Tibial artery (tissue), 4 donors: ENCODE results near the gene FRAS1.

Experiments used
- DNase-seq, 2 donors: peaks; one replicate each; pipeline ENCODE4 v3.0.0-alpha.2; 2019
- H3K27ac ChIP-seq, 2 donors: fragments of 200-600 bp; sonication (generic) in 1 of 2; 1 replicate in 1 of 2; 2 replicates in 1 of 2; pipeline ENCODE4 v1.5.1; 2018 to 2019; ENCODE audit warnings: mild to moderate bottlenecking in 1 of 2
- H3K27me3 ChIP-seq, 2 donors: fragments of 200-600 bp; sonication (generic) in 1 of 2; one replicate each; pipeline versions ENCODE4 v1.5.1 to v1.6.0; 2016 to 2019
- H3K36me3 ChIP-seq, 3 donors: fragments of 200-600 bp; sonication (generic) in 2 of 3; one replicate each; pipeline ENCODE4 v1.5.1; 2016 to 2019; ENCODE audit warnings: mild to moderate bottlenecking in 2 of 3
- H3K4me1 ChIP-seq, 4 donors: fragments of 200-600 bp; sonication (generic) in 2 of 4; 1 replicate in 3 of 4; 2 replicates in 1 of 4; pipeline ENCODE4 v1.5.1; 2016 to 2019
- H3K4me3 ChIP-seq, 2 donors: fragments of 200-600 bp; sonication (generic) in 1 of 2; 1 replicate in 1 of 2; 2 replicates in 1 of 2; pipeline ENCODE4 v1.5.1; 2018 to 2019; ENCODE audit warnings: mild to moderate bottlenecking in 2 of 2
- H3K9me3 ChIP-seq, 3 donors: fragments of 200-600 bp; sonication (generic) in 1 of 3; one replicate each; pipeline ENCODE4 v1.5.1; 2016 to 2019
- CTCF ChIP-seq, 2 experiments: fragments of 200-600 bp in 1 of 2; fragments of 450-650 bp in 1 of 2; IDR thresholded peaks; one replicate each; pipeline ENCODE4 v1.5.1; 2017 to 2019; ENCODE audit warnings: antibody characterized with exemption in 2 of 2, mild to moderate bottlenecking in 1 of 2, moderate library complexity in 1 of 2
- intact Hi-C: fragments of 100-400 bp; cut with DNase I; formaldehyde crosslinking; loops from one replicate; pipeline ENCODE4 v1.15.0; 2023; ENCODE audit warnings: low total_unique reads

The FRAS1 gene

GRCh38 chr4:78154972-78155590 lies 98.0 kb downstream of the FRAS1 start:
- no peak for TF ChIP-seq CTCF (IDR thresholded peaks at IDR 0.05)
- DNase-seq: no peak
- Histone ChIP-seq H3K4me1 (no peaks in the 10 kb centered on the region), H3K27me3 (no peaks in the 10 kb centered on the region), H3K36me3 (no peaks in the 10 kb centered on the region), H3K4me3 (no peak overlapping the region), H3K9me3 (no peaks in the 10 kb centered on the region), H3K27ac (no peak overlapping the region)
- intact Hi-C loops: no loop called here

- no peak for DNase-seq
- Histone ChIP-seq H3K36me3 (no peaks in the 10 kb centered on the region), H3K27ac (no peak overlapping the region), H3K4me1 (no peaks in the 10 kb centered on the region), H3K4me3 (no peak overlapping the region), H3K27me3 (no peaks in the 10 kb centered on the region), H3K9me3 (no peaks in the 10 kb centered on the region)
- no peak for TF ChIP-seq CTCF (IDR thresholded peaks at IDR 0.05)
- intact Hi-C loops: no loop called here
These were observed 98.5 kb downstream of the FRAS1 start for GRCh38 chr4:78155616-78156105.

GRCh38 chr4:78156520-78156919 lies 99.4 kb downstream of the FRAS1 start:
- intact Hi-C loops: no loop called here
- no peak overlapping the region for H3K27ac ChIP-seq

DNA sequence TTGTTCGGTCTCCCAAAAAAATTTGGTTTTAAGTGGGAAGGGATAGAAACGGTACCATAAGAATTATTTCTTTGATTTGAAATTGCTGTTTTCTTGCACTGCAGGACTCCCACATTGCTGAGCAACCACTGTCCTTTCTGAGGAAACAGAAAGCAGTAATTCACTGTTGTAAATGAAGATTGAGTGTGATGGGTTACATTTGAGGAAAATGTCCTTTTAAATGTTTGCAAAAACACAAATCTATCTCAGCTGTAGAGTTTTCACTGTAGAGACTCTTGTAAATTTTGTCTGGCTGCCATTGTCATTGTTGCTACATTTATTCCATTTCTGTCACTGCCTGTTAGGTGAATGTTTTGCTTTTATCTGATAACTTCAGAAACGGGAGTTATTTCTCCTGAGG lies 105.2 kb downstream of the FRAS1 start:
- no peaks in the 10 kb centered on the region for H3K27me3 ChIP-seq
- DNase-seq: no peak
- H3K4me1 ChIP-seq: no peaks in the 10 kb centered on the region
- H3K36me3 ChIP-seq: no peaks in the 10 kb centered on the region
- H3K4me3 ChIP-seq: no peak overlapping the region
- intact Hi-C loops: no loop called here
- TF ChIP-seq CTCF (IDR thresholded peaks at IDR 0.05): no peak
- H3K9me3 ChIP-seq: no peaks in the 10 kb centered on the region
- H3K27ac ChIP-seq: no peak overlapping the region

More at GRCh38 chr4:78156520-78156919, 99.4 kb downstream of the FRAS1 start:
- TF ChIP-seq CTCF (IDR thresholded peaks at IDR 0.05): no peak
- no peak for DNase-seq
- Histone ChIP-seq H3K36me3 (no peaks in the 10 kb centered on the region), H3K27me3 (no peaks in the 10 kb centered on the region), H3K4me3 (no peak overlapping the region), H3K9me3 (no peaks in the 10 kb centered on the region), H3K4me1 (no peaks in the 10 kb centered on the region)

GRCh38 chr4:78162821-78163220 lies 105.7 kb downstream of the FRAS1 start:
- no peak for TF ChIP-seq CTCF (IDR thresholded peaks at IDR 0.05)
- H3K27ac ChIP-seq: no peak overlapping the region
- no peaks in the 10 kb centered on the region for H3K4me1 ChIP-seq
- no peaks in the 10 kb centered on the region for H3K36me3 ChIP-seq
- no peak for DNase-seq
- H3K9me3 ChIP-seq: no peaks in the 10 kb centered on the region
- intact Hi-C loops: no loop called here
- H3K4me3 ChIP-seq: no peak overlapping the region
- no peaks in the 10 kb centered on the region for H3K27me3 ChIP-seq

DNA sequence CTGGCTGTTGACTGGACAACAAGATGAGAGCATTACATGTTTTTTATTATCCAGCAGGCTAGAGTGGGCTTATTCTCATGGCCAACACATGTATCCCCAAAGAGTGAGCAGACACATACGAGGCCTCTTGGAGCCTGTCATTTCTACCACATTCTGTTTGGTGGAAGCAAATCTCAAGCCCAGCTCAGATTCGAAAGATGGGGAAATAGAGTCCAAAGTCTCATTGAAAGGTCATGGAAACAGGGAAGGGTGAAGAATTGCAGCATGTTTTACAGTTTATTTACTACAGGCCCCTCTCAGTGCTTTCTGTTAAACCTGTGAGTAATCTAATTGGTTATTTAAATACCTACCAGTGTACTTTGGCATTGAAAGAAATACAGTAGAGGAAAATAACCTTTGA lies 108.6 kb downstream of the FRAS1 start:
- Histone ChIP-seq H3K27ac (no peak overlapping the region), H3K27me3 (no peaks in the 10 kb centered on the region), H3K36me3 (no peaks in the 10 kb centered on the region), H3K4me1 (no peaks in the 10 kb centered on the region), H3K4me3 (no peak overlapping the region), H3K9me3 (no peaks in the 10 kb centered on the region)
- DNase-seq: no peak
- TF ChIP-seq CTCF (IDR thresholded peaks at IDR 0.05): no peak
- intact Hi-C loops: no loop called here
